Kidney epithelial cell (primary cell): ENCODE data around the gene SDS. TPM values are rescaled to one million over a fixed set of nuclear protein-coding genes. Genes with fewer than 3 reads are reported as not detected.

Experiments used
- DNase-seq: peaks from one replicate; pipeline ENCODE4 v3.0.0-alpha.2; 2010; ENCODE audit warnings: low read depth
- H3K27me3 ChIP-seq: 2 replicates; pipeline ENCODE4 v1.6.0; 2011; ENCODE audit warnings: low read length; ENCODE audit not compliant: control insufficient read depth, insufficient read depth
- H3K36me3 ChIP-seq: 2 replicates; pipeline ENCODE4 v1.5.1; 2011; ENCODE audit warnings: low read length; ENCODE audit not compliant: control insufficient read depth, insufficient read depth
- H3K4me3 ChIP-seq: 2 replicates; pipeline ENCODE4 v1.5.1; 2011; ENCODE audit warnings: low read depth, mild to moderate bottlenecking, control low read depth, low read length
- total RNA-seq: library from RNA; depleted of rRNA; stranded (reverse); fragments of >200 nt; gene quantifications from 2 replicates; pipeline ENCODE4 v1.2.3, GENCODE V29; 2015
- TF ChIP-seq, protein P1 (sequence below): IDR thresholded peaks from 2 replicates; pipeline ENCODE4 v1.5.1; 2011; ENCODE audit warnings: mild to moderate bottlenecking, moderate library complexity, low read length, control low read depth, inconsistent platforms; ENCODE audit not compliant: insufficient read depth, poor library complexity, severe bottlenecking

SDS gene, protein sequence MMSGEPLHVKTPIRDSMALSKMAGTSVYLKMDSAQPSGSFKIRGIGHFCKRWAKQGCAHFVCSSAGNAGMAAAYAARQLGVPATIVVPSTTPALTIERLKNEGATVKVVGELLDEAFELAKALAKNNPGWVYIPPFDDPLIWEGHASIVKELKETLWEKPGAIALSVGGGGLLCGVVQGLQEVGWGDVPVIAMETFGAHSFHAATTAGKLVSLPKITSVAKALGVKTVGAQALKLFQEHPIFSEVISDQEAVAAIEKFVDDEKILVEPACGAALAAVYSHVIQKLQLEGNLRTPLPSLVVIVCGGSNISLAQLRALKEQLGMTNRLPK
- total RNA-seq = not detected in 2 replicates

DNA sequence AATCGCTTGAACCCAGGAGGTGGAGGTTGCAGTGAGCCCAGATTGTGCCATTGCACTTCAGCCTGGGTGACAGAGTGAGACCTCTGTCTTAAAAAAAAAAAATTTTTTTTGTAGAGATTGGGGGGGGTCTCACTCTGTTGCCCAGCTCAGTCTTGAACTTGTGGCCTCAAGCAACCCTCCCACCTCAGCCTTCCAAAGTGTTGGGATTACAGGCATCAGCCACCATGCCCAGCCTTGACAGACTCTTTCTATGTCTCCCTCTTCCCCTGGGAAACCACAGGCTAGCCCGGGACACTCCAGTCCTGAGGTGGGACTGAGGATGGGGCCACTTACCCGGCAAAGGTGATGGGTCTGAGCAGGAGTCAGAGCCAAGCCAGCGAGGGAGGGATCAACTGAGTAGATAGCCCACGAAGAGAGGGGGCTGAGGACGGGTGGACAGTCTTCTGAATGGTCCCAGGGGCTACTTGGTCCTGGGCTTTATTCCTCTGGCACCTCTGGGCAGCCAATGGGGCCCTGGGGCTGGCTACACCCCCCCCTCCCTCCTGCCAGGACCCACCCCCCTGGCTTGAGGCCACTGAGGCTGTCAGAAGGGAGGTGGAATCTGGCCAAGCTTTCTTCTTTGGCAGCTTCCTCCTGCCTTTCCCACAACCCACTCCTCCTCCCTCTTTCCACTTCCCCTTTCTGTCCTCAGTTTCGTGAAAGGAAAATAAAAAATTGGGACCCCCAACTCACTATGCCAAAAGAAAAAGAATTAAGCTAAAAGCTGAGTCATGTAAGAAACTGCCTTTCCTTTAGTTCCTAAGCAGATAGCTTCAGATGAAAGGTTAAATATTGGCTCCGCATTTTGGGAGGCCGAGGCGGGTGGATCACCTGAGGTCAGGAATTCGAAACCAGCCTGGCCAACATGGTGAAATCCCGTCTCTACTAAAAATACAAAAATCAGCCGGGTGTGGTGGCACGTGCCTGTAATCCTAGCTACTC lies at the start of gene SDS:
SDS (minus strand) TSS at position 453 of the 981 bp plus-strand sequence. CDS start 4,179 bp downstream, outside the sequence.
- no peaks in the 10 kb centered on the region for H3K36me3 ChIP-seq
- TF ChIP-seq, protein P1, sequence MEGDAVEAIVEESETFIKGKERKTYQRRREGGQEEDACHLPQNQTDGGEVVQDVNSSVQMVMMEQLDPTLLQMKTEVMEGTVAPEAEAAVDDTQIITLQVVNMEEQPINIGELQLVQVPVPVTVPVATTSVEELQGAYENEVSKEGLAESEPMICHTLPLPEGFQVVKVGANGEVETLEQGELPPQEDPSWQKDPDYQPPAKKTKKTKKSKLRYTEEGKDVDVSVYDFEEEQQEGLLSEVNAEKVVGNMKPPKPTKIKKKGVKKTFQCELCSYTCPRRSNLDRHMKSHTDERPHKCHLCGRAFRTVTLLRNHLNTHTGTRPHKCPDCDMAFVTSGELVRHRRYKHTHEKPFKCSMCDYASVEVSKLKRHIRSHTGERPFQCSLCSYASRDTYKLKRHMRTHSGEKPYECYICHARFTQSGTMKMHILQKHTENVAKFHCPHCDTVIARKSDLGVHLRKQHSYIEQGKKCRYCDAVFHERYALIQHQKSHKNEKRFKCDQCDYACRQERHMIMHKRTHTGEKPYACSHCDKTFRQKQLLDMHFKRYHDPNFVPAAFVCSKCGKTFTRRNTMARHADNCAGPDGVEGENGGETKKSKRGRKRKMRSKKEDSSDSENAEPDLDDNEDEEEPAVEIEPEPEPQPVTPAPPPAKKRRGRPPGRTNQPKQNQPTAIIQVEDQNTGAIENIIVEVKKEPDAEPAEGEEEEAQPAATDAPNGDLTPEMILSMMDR = no peak
- no peak within 1 kb of the TSS for H3K4me3 ChIP-seq
- no peaks in the 10 kb centered on the region for H3K27me3 ChIP-seq
- DNase-seq = no peak

DNA sequence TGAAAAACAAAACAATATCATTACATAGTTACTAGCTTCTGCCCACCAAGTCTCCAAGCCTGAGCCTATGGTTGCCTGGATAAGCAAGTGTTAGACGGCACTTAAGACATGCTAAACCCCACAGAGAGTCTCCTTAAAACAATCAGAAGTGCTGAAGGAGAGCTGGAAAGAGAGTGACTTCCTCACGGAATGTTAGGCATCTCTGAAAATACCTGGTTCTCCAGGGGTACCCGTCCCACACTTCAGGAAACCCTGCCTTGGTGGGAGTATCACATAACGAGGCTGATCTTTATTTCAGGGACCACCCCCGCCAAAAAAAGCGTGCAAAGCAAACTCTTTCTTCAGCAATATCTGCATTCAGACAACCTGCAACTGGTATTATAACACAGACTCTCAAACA lies 49.6 kb upstream of the SDS start:
- TF ChIP-seq, protein P1 = no peak
- DNase-seq = no peak
- peaks cover 21% of the 10 kb centered on the region for H3K27me3 ChIP-seq
- H3K4me3 ChIP-seq = no peak overlapping the region
- H3K36me3 ChIP-seq = no peaks in the 10 kb centered on the region

DNA sequence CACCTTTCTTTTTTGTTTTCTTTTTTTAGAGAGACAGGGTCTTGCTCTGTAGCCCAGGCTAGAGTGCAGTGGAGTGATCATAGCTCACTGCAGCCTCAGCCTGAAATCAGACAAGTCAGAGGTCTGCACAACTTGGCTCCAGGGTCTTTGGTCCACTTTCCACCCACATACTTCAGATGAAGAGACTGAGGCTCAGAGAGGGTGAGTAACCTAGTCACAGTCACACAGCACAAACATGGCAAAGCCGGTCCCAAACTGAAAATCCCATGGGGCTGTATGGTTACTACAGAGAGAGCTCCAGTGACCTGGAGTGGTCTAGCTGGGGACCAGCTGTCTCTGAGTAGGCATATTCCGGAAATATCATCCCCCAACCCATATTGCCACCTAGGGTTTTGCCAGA lies 48.8 kb upstream of the SDS start:
- no peak for DNase-seq

DNA sequence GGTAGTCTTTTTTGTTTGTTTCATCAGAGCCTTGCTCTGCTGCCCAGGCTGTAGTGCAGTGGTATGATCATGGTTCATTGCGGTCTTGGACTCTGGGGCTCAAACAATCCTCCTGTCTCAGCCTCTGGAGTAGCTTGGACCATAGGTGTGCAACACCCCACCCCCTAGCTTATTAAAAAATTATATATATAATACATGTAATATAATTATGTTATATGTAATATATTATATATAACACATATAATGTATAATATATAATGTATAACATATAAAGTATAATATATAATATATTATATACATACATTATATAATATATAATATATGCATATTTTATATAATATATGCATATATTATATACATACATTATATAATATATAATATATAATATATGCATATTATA lies 46.2 kb upstream of the SDS start:
- peaks cover 13% of the 10 kb centered on the region for H3K27me3 ChIP-seq
- no peaks in the 10 kb centered on the region for H3K36me3 ChIP-seq
- DNase-seq = no peak
- TF ChIP-seq, protein P1 = no peak
- H3K4me3 ChIP-seq = no peak overlapping the region

More for the DNA sequence above, 48.8 kb upstream of the SDS start:
- Histone ChIP-seq H3K36me3 (no peaks in the 10 kb centered on the region), H3K4me3 (no peak overlapping the region), H3K27me3 (peaks cover 19% of the 10 kb centered on the region)
- TF ChIP-seq, protein P1 = no peak

DNA sequence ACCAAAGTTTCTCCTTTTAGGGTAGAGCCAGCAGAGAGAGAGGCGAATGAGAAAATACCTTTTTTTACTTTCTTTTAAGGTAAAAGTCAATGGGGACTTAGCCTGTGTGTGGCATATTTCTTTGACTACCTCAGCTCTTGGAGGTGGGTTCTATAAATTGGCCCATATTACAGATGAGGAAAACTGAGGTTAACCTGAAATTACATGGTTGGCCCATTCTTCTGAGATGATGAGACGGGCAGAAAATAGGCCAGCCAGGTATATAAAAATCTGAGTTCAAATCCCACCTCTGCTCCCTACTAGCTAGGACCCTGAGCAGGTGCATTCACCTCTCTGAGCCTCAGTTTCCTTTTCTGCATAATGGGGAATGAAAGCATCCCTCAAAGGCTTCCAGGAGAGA lies 45.6 kb upstream of the SDS start:
- no peak overlapping the region for H3K4me3 ChIP-seq
- no peak for DNase-seq
- TF ChIP-seq, protein P1 = no peak
- H3K36me3 ChIP-seq = no peaks in the 10 kb centered on the region
- H3K27me3 ChIP-seq = peaks cover 13% of the 10 kb centered on the region
